Measurements from ENCODE around the gene C7orf33. TPM values are rescaled to one million over a fixed set of nuclear protein-coding genes. Genes with fewer than 3 reads are reported as not detected.
"Not testable (repeated sequence)": the region's sequence is repeated elsewhere in the genome, so short reads cannot be mapped to it uniquely, and the experiment has no call there.

C7orf33 gene
- total and polyA plus RNA-seq, 12 donors = not detected

DNA sequence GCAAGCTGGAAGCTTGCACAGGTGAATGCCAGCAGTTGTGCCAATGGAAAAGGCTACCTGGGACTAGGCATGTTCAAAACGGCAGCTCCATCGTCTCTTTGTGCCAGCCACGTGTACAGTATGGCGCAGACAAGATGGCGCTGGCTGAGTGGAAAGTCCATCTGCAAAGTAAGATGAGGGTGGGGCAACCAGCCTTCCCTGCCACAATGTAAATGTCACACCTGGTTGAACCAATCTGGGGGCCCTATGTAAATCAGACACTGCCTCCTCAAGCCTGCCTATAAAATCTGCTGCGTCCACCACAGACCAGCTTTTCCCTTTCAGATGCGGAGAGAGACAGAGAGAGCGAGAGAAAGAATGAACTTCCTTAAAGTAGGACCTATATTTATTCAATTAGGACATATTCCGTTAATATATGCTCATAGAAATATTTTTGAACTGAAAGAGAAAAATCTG, 18.5 kb upstream of the C7orf33 start:
- H3K27me3 ChIP-seq = no peaks in the 10 kb centered on the region
- no peak overlapping the region for H3K27ac ChIP-seq
- no peak overlapping the region for H3K4me3 ChIP-seq
- peaks cover 0 to 6% (median 0%) of the 10 kb centered on the region in 9 donors for H3K4me1 ChIP-seq
- peaks cover 0 to 4% (median 0%) of the 10 kb centered on the region in 11 donors for H3K9me3 ChIP-seq
- no peak for DNase-seq
- WGBS, 2 donors = 87 to 92% methylated on average over 9 of the region's 9 CpGs
- no peak for ATAC-seq
- no peak for TF ChIP-seq CTCF (IDR thresholded peaks at IDR 0.05)
- intact Hi-C loops (cut with DNase I) = loop anchor here in 3 of 10 donors (10.0 kb wide), 3 partner anchors 123 to 383 kb away; partner anchors contain the start of gene CUL1 (in 1 of the 3)
- no peaks in the 10 kb centered on the region for H3K36me3 ChIP-seq

GRCh38 chr7:148573581-148573980, 17.0 kb upstream of the C7orf33 start:
- H3K27me3 ChIP-seq, H3K9me3 ChIP-seq, DNase-seq, H3K4me3 ChIP-seq, H3K4me1 ChIP-seq, H3K27ac ChIP-seq, H3K36me3 ChIP-seq, ATAC-seq: not testable (repeated sequence)
- intact Hi-C loops (cut with DNase I) = loop anchor here in 3 of 10 donors (10.0 kb wide), 3 partner anchors 121 to 381 kb away; partner anchors contain the start of gene CUL1 (in 1 of the 3)

DNA sequence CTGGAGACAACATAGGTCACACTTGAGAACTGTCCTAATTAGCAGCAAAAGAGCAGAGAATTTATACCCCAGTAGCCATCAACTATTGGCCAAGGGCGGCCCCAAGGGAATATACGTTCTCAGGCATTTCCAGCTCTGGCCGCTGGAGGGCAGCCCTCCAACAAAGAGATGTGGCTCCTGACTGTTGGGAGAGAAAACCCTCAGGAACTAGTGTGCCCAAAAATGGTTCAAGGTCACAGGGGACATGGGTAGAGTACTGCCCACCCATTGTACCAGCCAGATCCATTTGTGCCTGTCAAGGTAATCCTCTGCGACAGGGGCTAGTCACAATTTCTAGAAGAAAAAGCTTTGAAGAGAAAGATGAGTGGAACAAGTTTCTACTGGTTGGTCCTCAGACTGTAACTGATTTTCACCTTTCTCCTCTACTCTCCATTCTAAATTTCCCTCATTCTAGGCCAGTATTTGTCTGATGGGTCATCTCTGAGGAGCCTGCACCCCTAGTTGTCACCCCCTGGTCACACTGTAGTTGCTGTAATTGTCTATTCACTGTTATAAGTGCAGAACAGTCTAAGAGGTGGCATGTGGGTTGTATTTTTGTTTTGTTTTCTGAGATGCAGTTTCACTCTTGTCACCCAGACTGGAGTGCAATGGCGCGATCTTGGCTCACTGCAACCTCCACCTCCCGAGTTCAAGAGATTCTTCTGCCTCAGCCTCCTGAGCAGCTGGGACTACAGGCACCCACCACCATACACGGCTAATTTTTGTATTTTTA, 14.7 kb upstream of the C7orf33 start:
- H3K4me3 ChIP-seq = no peak overlapping the region
- no peak overlapping the region for H3K27ac ChIP-seq
- peaks cover 0 to 6% (median 0%) of the 10 kb centered on the region in 9 donors for H3K4me1 ChIP-seq
- H3K9me3 ChIP-seq = no peaks in the 10 kb centered on the region
- intact Hi-C loops (cut with DNase I) = loop anchor here in 9 of 10 donors (2.0 to 10.0 kb wide), 5 partner anchors 119 to 387 kb away; partner anchors contain the start of gene CUL1 (in 1 of the 9)
- DNase-seq = peak; percentile 47 to 63
- H3K36me3 ChIP-seq = no peaks in the 10 kb centered on the region
- TF ChIP-seq CTCF (IDR thresholded peaks at IDR 0.05) = peak; percentile 47 to 87 (median 80)
- 45 to 49% methylated on average over 8 of the region's 8 CpGs for WGBS, 2 donors
- ATAC-seq = peak; percentile 55 to 81 (median 71)
- no peaks in the 10 kb centered on the region for H3K27me3 ChIP-seq

DNA sequence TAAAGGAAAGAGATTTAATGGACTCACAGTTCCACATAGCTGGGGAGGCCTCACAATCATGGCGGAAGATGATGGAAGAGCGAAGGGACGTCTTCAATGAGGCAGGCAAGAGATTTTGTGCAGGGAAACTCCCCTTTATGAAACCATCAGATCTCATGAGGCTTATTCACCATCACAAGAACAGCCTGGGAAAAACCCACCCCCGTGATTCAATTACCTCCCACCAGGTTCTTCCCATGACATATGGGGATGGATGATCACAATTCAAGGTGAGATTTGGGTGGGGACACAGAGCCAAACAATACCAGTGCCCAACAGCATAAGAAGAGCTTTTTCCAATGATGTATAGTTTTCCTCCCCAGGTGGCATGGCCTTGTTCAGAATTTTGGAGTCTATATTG, 11.2 kb upstream of the C7orf33 start:
- intact Hi-C loops (cut with DNase I) = loop anchor here in 5 of 10 donors (5.0 to 10.0 kb wide), 4 partner anchors 115 to 383 kb away; partner anchors contain the start of gene CUL1 (in 1 of the 5)
- no peak for TF ChIP-seq CTCF (IDR thresholded peaks at IDR 0.05)
- 89 to 91% methylated on average over 4 of the region's 4 CpGs for WGBS, 2 donors
- no peak overlapping the region for H3K4me3 ChIP-seq
- H3K27ac ChIP-seq = no peak overlapping the region
- peaks cover 0 to 5% (median 0%) of the 10 kb centered on the region in 7 donors for H3K27me3 ChIP-seq
- H3K4me1 ChIP-seq = peaks cover 0 to 6% (median 0%) of the 10 kb centered on the region in 9 donors
- no peaks in the 10 kb centered on the region for H3K9me3 ChIP-seq
- no peak for DNase-seq
- ATAC-seq = no peak
- no peaks in the 10 kb centered on the region for H3K36me3 ChIP-seq

Measured in heart right ventricle (tissue), 16 donors.